Astrocyte (in vitro differentiated cells and primary cell): Measurements from ENCODE around the gene MED13. TPM values are rescaled to one million over a fixed set of nuclear protein-coding genes. Genes with fewer than 3 reads are reported as not detected.
"Not testable (repeated sequence)": the region's sequence is repeated elsewhere in the genome, so short reads cannot be mapped to it uniquely, and the experiment has no call there.

ENCODE experiments used
- DNase-seq: peaks from one replicate; pipeline ENCODE4 v3.0.0-alpha.2; 2010; ENCODE audit warnings: low read depth
- FAIRE-seq: peaks from 2 replicates; lab custom pipeline; 2011; peaks lifted over from hg19 to GRCh38; lab: Jason Lieb, UNC
- H2AFZ ChIP-seq: 2 replicates; pipeline ENCODE4 v1.6.0; 2012; ENCODE audit warnings: low read depth, low read length, inconsistent platforms
- H3K27ac ChIP-seq: 2 replicates; pipeline ENCODE4 v1.5.1; 2011; ENCODE audit warnings: low read depth, low read length, inconsistent platforms
- H3K27me3 ChIP-seq: 2 replicates; pipeline ENCODE4 v1.6.0; 2011; ENCODE audit warnings: low read length, inconsistent platforms; ENCODE audit not compliant: insufficient read depth
- H3K36me3 ChIP-seq: 2 replicates; pipeline ENCODE4 v1.5.1; 2011; ENCODE audit warnings: low read length, inconsistent platforms; ENCODE audit not compliant: insufficient read depth
- H3K4me1 ChIP-seq: 2 replicates; pipeline ENCODE4 v1.5.1; 2011; ENCODE audit warnings: low read length, inconsistent platforms; ENCODE audit not compliant: insufficient read depth
- H3K4me2 ChIP-seq: 2 replicates; pipeline ENCODE4 v1.6.0; 2012; ENCODE audit warnings: low read length, inconsistent platforms
- H3K4me3 ChIP-seq: 2 replicates; pipeline ENCODE4 v1.5.1; 2011; ENCODE audit warnings: low read depth, mild to moderate bottlenecking, low read length, inconsistent platforms; ENCODE audit not compliant: insufficient read depth
- H3K79me2 ChIP-seq: 2 replicates; pipeline ENCODE4 v1.6.0; 2012; ENCODE audit warnings: mild to moderate bottlenecking, low read length, inconsistent platforms; ENCODE audit not compliant: insufficient read depth
- H3K9ac ChIP-seq: 2 replicates; pipeline ENCODE4 v1.6.0; 2012; ENCODE audit warnings: mild to moderate bottlenecking, low read length, inconsistent platforms
- H3K9me3 ChIP-seq: 2 replicates; pipeline ENCODE4 v1.5.1; 2012; ENCODE audit warnings: low read depth, mild to moderate bottlenecking, low read length, inconsistent platforms; ENCODE audit not compliant: insufficient read depth
- H4K20me1 ChIP-seq: 2 replicates; pipeline ENCODE4 v1.6.0; 2012; ENCODE audit warnings: low read length, inconsistent platforms; ENCODE audit not compliant: insufficient read depth
- H3K27ac Mint-ChIP-seq: one replicate; pipeline ENCODE4 v1.8.0; 2021; ENCODE audit warnings: mild to moderate bottlenecking, mixed read lengths; ENCODE audit not compliant: unreplicated experiment
- H3K27me3 Mint-ChIP-seq: one replicate; pipeline ENCODE4 v1.8.0; 2021; ENCODE audit warnings: low read depth, mixed read lengths; ENCODE audit not compliant: unreplicated experiment
- H3K36me3 Mint-ChIP-seq: one replicate; pipeline ENCODE4 v1.8.0; 2021; ENCODE audit warnings: low read depth, mixed read lengths; ENCODE audit not compliant: unreplicated experiment
- H3K4me1 Mint-ChIP-seq: one replicate; pipeline ENCODE4 v1.8.0; 2021; ENCODE audit warnings: low read depth, mixed read lengths; ENCODE audit not compliant: unreplicated experiment
- H3K4me3 Mint-ChIP-seq: one replicate; pipeline ENCODE4 v1.8.0; 2021; ENCODE audit warnings: mild to moderate bottlenecking, moderate library complexity, mixed read lengths; ENCODE audit not compliant: unreplicated experiment
- H3K9me3 Mint-ChIP-seq: one replicate; pipeline ENCODE4 v1.8.0; 2021; ENCODE audit warnings: mild to moderate bottlenecking, mixed read lengths; ENCODE audit not compliant: unreplicated experiment
- CTCF ChIP-seq: IDR thresholded peaks from 2 replicates; pipeline ENCODE4 v1.5.1; 2011; ENCODE audit warnings: low read depth, mild to moderate bottlenecking, inconsistent platforms, low read length, moderate library complexity; ENCODE audit not compliant: insufficient read depth
- EZH2 ChIP-seq: IDR thresholded peaks from 2 replicates; pipeline ENCODE4 v1.6.1; 2012; ENCODE audit warnings: mild to moderate bottlenecking, low read length, inconsistent platforms; ENCODE audit not compliant: insufficient read depth
- total RNA-seq: library from RNA; stranded (reverse); gene quantifications from 2 replicates; pipeline ENCODE4 v1.2.1, GENCODE V29; 2021

The MED13 gene
- total RNA-seq, 1 donor from 2014 or later, result 55.0 TPM

- no peaks in the 10 kb centered on the region for H3K27me3 Mint-ChIP-seq
- no peak overlapping the region for H3K4me3 Mint-ChIP-seq
- H3K36me3 Mint-ChIP-seq, result peaks cover 3% of the 10 kb centered on the region
- Histone ChIP-seq H3K79me2 (no peaks in the 10 kb centered on the region), H3K9me3 (no peaks in the 10 kb centered on the region), H3K4me3 (no peak overlapping the region), H3K4me2 (no peak overlapping the region), H3K4me1 (no peaks in the 10 kb centered on the region), H3K9ac (no peak overlapping the region), H3K36me3 (peaks cover 10% of the 10 kb centered on the region), H2AFZ (no peak overlapping the region), H3K27me3 (no peaks in the 10 kb centered on the region), H4K20me1 (no peaks in the 10 kb centered on the region), H3K27ac (no peak overlapping the region)
- TF ChIP-seq CTCF, result no peak
- no peak for TF ChIP-seq EZH2
- DNase-seq (no peak), FAIRE-seq (no peak)
- no peak overlapping the region for H3K27ac Mint-ChIP-seq
- no peaks in the 10 kb centered on the region for H3K9me3 Mint-ChIP-seq
- no peaks in the 10 kb centered on the region for H3K4me1 Mint-ChIP-seq
Measured at GRCh38 chr17:61903251-61903650, 161.8 kb downstream of the MED13 start.

GRCh38 chr17:61897548-61898180 is 167.4 kb downstream of the MED13 start:
- no peak for DNase-seq
- Histone ChIP-seq H3K36me3 (peaks cover 15% of the 10 kb centered on the region), H3K4me2 (no peak overlapping the region), H4K20me1 (no peaks in the 10 kb centered on the region), H3K9me3 (no peaks in the 10 kb centered on the region), H2AFZ (no peak overlapping the region), H3K79me2 (no peaks in the 10 kb centered on the region), H3K4me3 (no peak overlapping the region), H3K4me1 (no peaks in the 10 kb centered on the region), H3K9ac (no peak overlapping the region), H3K27ac (no peak overlapping the region), H3K27me3 (no peaks in the 10 kb centered on the region)
- H3K9me3 Mint-ChIP-seq, result no peaks in the 10 kb centered on the region
- FAIRE-seq, result no peak
- TF ChIP-seq EZH2 (no peak), CTCF (no peak)
- H3K27me3 Mint-ChIP-seq, result no peaks in the 10 kb centered on the region
- H3K4me1 Mint-ChIP-seq, result no peaks in the 10 kb centered on the region
- peaks cover 3% of the 10 kb centered on the region for H3K36me3 Mint-ChIP-seq
- H3K27ac Mint-ChIP-seq, result no peak overlapping the region
- no peak overlapping the region for H3K4me3 Mint-ChIP-seq

- Histone ChIP-seq H3K27me3 (no peaks in the 10 kb centered on the region), H3K4me1 (no peaks in the 10 kb centered on the region), H3K36me3 (peaks cover 13% of the 10 kb centered on the region), H2AFZ (no peak overlapping the region), H3K9me3 (no peaks in the 10 kb centered on the region), H3K27ac (no peak overlapping the region), H3K79me2 (no peaks in the 10 kb centered on the region), H3K9ac (no peak overlapping the region), H4K20me1 (no peaks in the 10 kb centered on the region), H3K4me3 (no peak overlapping the region), H3K4me2 (no peak overlapping the region)
- Mint-ChIP-seq H3K36me3 (no peaks in the 10 kb centered on the region), H3K9me3 (no peaks in the 10 kb centered on the region), H3K4me1 (no peaks in the 10 kb centered on the region), H3K27me3 (no peaks in the 10 kb centered on the region), H3K27ac (no peak overlapping the region), H3K4me3 (no peak overlapping the region)
- DNase-seq (no peak), FAIRE-seq (no peak)
- no peak for TF ChIP-seq CTCF
Measured at GRCh38 chr17:61895391-61895790, 169.7 kb downstream of the MED13 start.

GRCh38 chr17:61894310-61894709 is 170.8 kb downstream of the MED13 start:
- not testable (repeated sequence) for FAIRE-seq, H3K9me3 Mint-ChIP-seq, H3K4me1 ChIP-seq, H3K4me3 Mint-ChIP-seq, H3K4me1 Mint-ChIP-seq, H3K27ac Mint-ChIP-seq, H3K27me3 Mint-ChIP-seq, H3K4me3 ChIP-seq, H4K20me1 ChIP-seq, H2AFZ ChIP-seq, DNase-seq, H3K27me3 ChIP-seq, H3K9me3 ChIP-seq, H3K36me3 Mint-ChIP-seq, H3K9ac ChIP-seq, H3K27ac ChIP-seq, H3K79me2 ChIP-seq, H3K4me2 ChIP-seq
- H3K36me3 ChIP-seq, result peaks cover 20% of the 10 kb centered on the region
